AG04450 (cell line): Measurements from ENCODE around the gene POC1B. TPM values are rescaled to one million over a fixed set of nuclear protein-coding genes. Genes with fewer than 3 reads are reported as not detected.

Source experiments
- CTCF ChIA-PET: fragments of 300-600, 350-600 bp; formaldehyde crosslinking; extraction: SDS; loops from one replicate; lab custom pipeline; 2022; ENCODE audit warnings: antibody characterized with exemption, inconsistent platforms; lab: Charles Lee
- POLR2A ChIA-PET: fragments of 350-600 bp; formaldehyde crosslinking; extraction: SDS; loops from one replicate; lab custom pipeline; 2021; ENCODE audit warnings: antibody characterized with exemption, inconsistent platforms; lab: Yijun Ruan, JAX
- DNase-seq: peaks from one replicate; pipeline ENCODE4 v3.0.0-alpha.2; 2011; ENCODE audit warnings: low read depth, low spot score
- H3K27ac ChIP-seq: one replicate; pipeline ENCODE4 v1.5.1; 2012; ENCODE audit warnings: low read depth, low read length, control low read depth
- H3K27me3 ChIP-seq: one replicate; pipeline ENCODE4 v1.6.0; 2012; ENCODE audit warnings: low read length; ENCODE audit not compliant: control insufficient read depth, insufficient read depth
- H3K4me3 ChIP-seq: 2 replicates; pipeline ENCODE4 v1.5.1; 2011; ENCODE audit warnings: mild to moderate bottlenecking, low read depth, low read length, control low read depth
- H3K9me3 ChIP-seq: 2 replicates; pipeline ENCODE4 v1.5.1; 2012; ENCODE audit warnings: low read length; ENCODE audit not compliant: control insufficient read depth, insufficient read depth
- CTCF ChIP-seq: IDR thresholded peaks from 2 replicates; pipeline ENCODE4 v1.5.1; 2011; ENCODE audit warnings: low read depth, low read length, control low read depth, inconsistent platforms
- polyA plus RNA-seq: library from polyadenylated mRNA; depleted of rRNA; stranded (reverse); fragments of >200 nt; gene quantifications from 2 replicates; pipeline ENCODE4 v1.2.3, GENCODE V29; 2011

The POC1B gene
- polyA plus RNA-seq, 1 experiment, result 11.9 TPM

DNA sequence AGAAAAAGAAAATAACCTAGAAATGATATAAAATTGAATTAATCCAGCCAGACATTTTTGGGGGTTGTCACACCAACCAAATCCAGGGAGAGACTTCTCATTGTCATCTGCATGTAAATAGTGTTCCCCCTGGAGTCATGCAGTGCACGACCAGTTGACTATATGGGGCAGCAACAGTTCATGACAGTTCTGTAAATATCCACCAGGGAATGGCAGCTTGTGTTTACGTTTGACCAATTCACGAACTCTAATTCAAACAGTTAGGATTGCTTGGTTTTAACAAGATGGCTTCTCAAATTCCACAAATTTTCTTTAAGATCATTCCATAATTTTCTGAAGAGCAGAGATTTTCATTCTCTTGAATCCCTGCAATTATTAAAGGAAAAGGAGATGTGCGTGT is 130.1 kb downstream of the POC1B start:
- Histone ChIP-seq H3K4me3 (no peak overlapping the region), H3K9me3 (no peaks in the 10 kb centered on the region), H3K27me3 (no peaks in the 10 kb centered on the region), H3K27ac (no peak overlapping the region)
- TF ChIP-seq CTCF, result no peak
- CTCF ChIA-PET, result interaction anchor here (1.2 kb wide), 1 partner anchor 66 kb away, joined by 4 read pairs; no protein-coding TSS in a partner anchor
- DNase-seq, result no peak
- POLR2A ChIA-PET, result no interaction called here

GRCh38 chr12:89393551-89394121 is 132.2 kb downstream of the POC1B start:
- Histone ChIP-seq H3K9me3 (no peaks in the 10 kb centered on the region), H3K27ac (no peak overlapping the region), H3K27me3 (no peaks in the 10 kb centered on the region), H3K4me3 (no peak overlapping the region)
- no peak for DNase-seq
- ChIA-PET POLR2A (no interaction called here), CTCF (no interaction called here)
- TF ChIP-seq CTCF, result no peak

GRCh38 chr12:89392391-89392790 is 133.5 kb downstream of the POC1B start:
- Histone ChIP-seq H3K27ac (no peak overlapping the region), H3K27me3 (no peaks in the 10 kb centered on the region), H3K4me3 (no peak overlapping the region), H3K9me3 (no peaks in the 10 kb centered on the region)
- DNase-seq, result no peak
- POLR2A ChIA-PET, result no interaction called here
- TF ChIP-seq CTCF, result no peak
- CTCF ChIA-PET, result no interaction called here

GRCh38 chr12:89391726-89392336 is 134.0 kb downstream of the POC1B start:
- Histone ChIP-seq H3K27ac (no peak overlapping the region), H3K27me3 (no peaks in the 10 kb centered on the region), H3K9me3 (no peaks in the 10 kb centered on the region), H3K4me3 (no peak overlapping the region)
- TF ChIP-seq CTCF, result no peak
- POLR2A ChIA-PET, result no interaction called here
- DNase-seq, result no peak
- CTCF ChIA-PET, result no interaction called here
